B cell (primary cell): ENCODE measurements around the gene HIPK1. TPM values are rescaled to one million over a fixed set of nuclear protein-coding genes. Genes with fewer than 3 reads are reported as not detected.
"Not testable (repeated sequence)": the region's sequence is repeated elsewhere in the genome, so short reads cannot be mapped to it uniquely, and the experiment has no call there.

Experiments
- ATAC-seq: fragments of 200-7000 bp; cut with Tn5 transposase; one replicate; pipeline ENCODE4 v1.10.0; 2021; ENCODE audit warnings: low read depth, mild to moderate bottlenecking, moderate number of reproducible peaks, moderate library complexity
- CTCF ChIA-PET: fragments of 350-600 bp; sonication (Branson Sonifier 250); formaldehyde crosslinking; loops from one replicate; lab custom pipeline; 2021; ENCODE audit warnings: antibody characterized with exemption, inconsistent platforms; lab: Charles Lee
- POLR2A ChIA-PET: fragments of 350-600 bp; sonication (Branson Sonifier 250); formaldehyde crosslinking; loops from one replicate; lab custom pipeline; 2021; ENCODE audit warnings: antibody characterized with exemption; lab: Charles Lee
- DNase-seq: peaks from one replicate; pipeline ENCODE4 v3.0.0; 2013
- H2AFZ ChIP-seq: 2 replicates; pipeline ENCODE4 v1.6.1; 2012; ENCODE audit warnings: mild to moderate bottlenecking, low read depth, low read length; ENCODE audit not compliant: insufficient read depth, poor library complexity, severe bottlenecking
- H3K27ac ChIP-seq, 2 donors: 1 replicate in 1 of 2; 2 replicates in 1 of 2; pipeline ENCODE4 v1.5.1; 2012 to 2013; ENCODE audit warnings: low read length in 2 of 2, mild to moderate bottlenecking in 2 of 2, moderate library complexity in 1 of 2
- H3K27me3 ChIP-seq, 4 experiments: fragments of 200-600 bp in 1 of 4; sonication (generic) in 1 of 4; replicated peaks in 1 of 4; 1 replicate in 2 of 4; 2 replicates in 2 of 4; pipeline versions ENCODE4 v1.6.1 to v1.7.0; 2013 to 2016; ENCODE audit warnings: low read length in 3 of 4, mild to moderate bottlenecking in 2 of 4, mixed read lengths in 1 of 4, moderate library complexity in 1 of 4; ENCODE audit not compliant: insufficient read depth in 4 of 4, control insufficient read depth in 3 of 4; ENCODE audit errors: control extremely low read depth in 1 of 4
- H3K36me3 ChIP-seq, 2 experiments: replicated peaks in 1 of 2; 1 replicate in 1 of 2; 2 replicates in 1 of 2; pipeline versions ENCODE4 v1.6.1 to v1.7.1; 2013; ENCODE audit warnings: low read length in 1 of 2; ENCODE audit not compliant: insufficient read depth in 2 of 2, control insufficient read depth in 1 of 2; ENCODE audit errors: control extremely low read depth in 1 of 2, extremely low read depth in 1 of 2
- H3K4me1 ChIP-seq, 2 donors: fragments of 200-600 bp in 1 of 2; sonication (generic) in 1 of 2; 1 replicate in 1 of 2; 2 replicates in 1 of 2; pipeline versions ENCODE4 v1.5.1 to v1.6.1; 2013 to 2017; ENCODE audit warnings: low read length in 2 of 2; ENCODE audit not compliant: control insufficient read depth in 2 of 2, insufficient read depth in 2 of 2
- H3K4me2 ChIP-seq: replicated peaks from 2 replicates; pipeline ENCODE3; 2012; ENCODE audit warnings: mild to moderate bottlenecking, low read depth, low read length; ENCODE audit not compliant: poor library complexity, severe bottlenecking
- H3K4me3 ChIP-seq, 5 experiments: fragments of 200-600 bp in 1 of 5; sonication (generic) in 1 of 5; 1 replicate in 3 of 5; 2 replicates in 2 of 5; pipeline versions ENCODE4 v1.5.1 to v1.7.0; 2011 to 2016; ENCODE audit warnings: low read length in 4 of 5, mild to moderate bottlenecking in 4 of 5, low read depth in 2 of 5, control low read depth in 1 of 5, moderate library complexity in 1 of 5; ENCODE audit not compliant: insufficient read depth in 1 of 5; ENCODE audit errors: control extremely low read depth in 1 of 5, extremely low read depth in 1 of 5
- H3K79me2 ChIP-seq: fragments of 200-600 bp; sonication (generic); one replicate; pipeline ENCODE4 v1.6.0; 2016; ENCODE audit warnings: low read length; ENCODE audit not compliant: control insufficient read depth, insufficient read depth
- H3K9ac ChIP-seq: fragments of 200-600 bp; sonication (generic); 2 replicates; pipeline ENCODE4 v1.6.1; 2017; ENCODE audit warnings: mild to moderate bottlenecking, low read length, moderate library complexity
- H3K9me3 ChIP-seq, 3 donors: one replicate each; pipeline versions ENCODE4 v1.6.1 to v1.7.1; 2013; ENCODE audit warnings: low read length in 2 of 3; ENCODE audit not compliant: control insufficient read depth in 2 of 3, insufficient read depth in 1 of 3; ENCODE audit errors: control extremely low read depth in 1 of 3
- H4K20me1 ChIP-seq: 2 replicates; pipeline ENCODE4 v1.6.0; 2012; ENCODE audit warnings: mild to moderate bottlenecking, low read length; ENCODE audit not compliant: insufficient read depth, control insufficient read depth, poor library complexity, severe bottlenecking
- H3K27ac Mint-ChIP-seq: one replicate; pipeline ENCODE4 v1.8.0; 2021; ENCODE audit warnings: mixed read lengths
- H3K27me3 Mint-ChIP-seq: one replicate; pipeline ENCODE4 v1.8.0; 2021; ENCODE audit warnings: mixed read lengths
- H3K4me1 Mint-ChIP-seq: one replicate; pipeline ENCODE4 v1.8.0; 2021; ENCODE audit warnings: mixed read lengths
- H3K4me3 Mint-ChIP-seq: one replicate; pipeline ENCODE4 v1.8.0; 2021; ENCODE audit warnings: mixed read lengths
- H3K9me3 Mint-ChIP-seq: one replicate; pipeline ENCODE4 v1.8.0; 2022; ENCODE audit warnings: mixed read lengths; ENCODE audit not compliant: insufficient read depth
- EZH2 ChIP-seq: IDR thresholded peaks from 2 replicates; pipeline ENCODE4 v1.6.1; 2012; ENCODE audit warnings: borderline replicate concordance, low read depth, mild to moderate bottlenecking, moderate library complexity, low read length; ENCODE audit not compliant: insufficient read depth, poor library complexity, severe bottlenecking
- WGBS: methylation state at CpG from one replicate; pipeline ENCODE4 v1.1.5; 2013; ENCODE audit warnings: missing lambda C conversion rate; ENCODE audit not compliant: insufficient coverage; 5-methylcytosine and 5-hydroxymethylcytosine counted together
- intact Hi-C: fragments of 100-400 bp; cut with micrococcal nuclease; formaldehyde crosslinking; loops from one replicate; pipeline ENCODE4 v1.10.0; 2022
- polyA plus RNA-seq: library from polyadenylated mRNA; depleted of rRNA; stranded (reverse); fragments of >200 nt; gene quantifications from 2 replicates; pipeline ENCODE4 v1.2.3, GENCODE V29; 2012
- total RNA-seq, 2 donors: library from RNA; stranded (reverse); fragments of 120-200 nt in 1 of 2; gene quantifications; 1 replicate in 1 of 2; 2 replicates in 1 of 2; pipeline versions ENCODE4 v1.2.3 to v1.2.4, GENCODE V29; 2013 to 2022
- TF ChIP-seq, protein P1 (sequence below): fragments of 200-600 bp; IDR thresholded peaks from one replicate; pipeline ENCODE4 v1.8.0; 2022; ENCODE audit warnings: antibody characterized with exemption, mild to moderate bottlenecking

HIPK1 gene
- total and polyA plus RNA-seq, 2 donors (not counting 1 experiment from before 2014, with no cell fraction given) = 13.6 to 48.0 TPM

DNA sequence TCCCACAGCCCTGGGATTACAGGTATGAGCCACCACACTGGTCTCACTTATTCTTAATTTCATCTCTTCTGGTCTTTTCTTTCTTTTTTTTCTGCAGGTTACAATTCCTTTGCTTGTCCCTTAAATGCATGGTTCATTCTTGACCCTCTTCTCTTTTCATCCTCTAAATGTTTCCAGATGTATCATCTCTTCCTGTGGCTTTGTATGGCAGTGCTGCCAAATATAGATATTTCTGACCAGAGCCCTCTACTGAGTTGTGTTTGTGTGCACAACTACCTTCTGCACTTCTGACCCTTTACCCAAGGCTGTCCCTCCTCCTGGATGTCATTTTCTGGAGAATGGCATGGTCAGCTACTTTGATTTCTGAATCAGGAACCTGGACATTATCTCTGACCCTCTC, 82.7 kb downstream of the HIPK1 start:
- Histone ChIP-seq H3K27me3 (peaks cover 0 to 8% (median 3%) of the 10 kb centered on the region in 4 experiments), H3K27ac (no peak overlapping the region), H3K4me2 (no peak overlapping the region), H3K4me3 (no peak overlapping the region), H3K4me1 (no peaks in the 10 kb centered on the region), H4K20me1 (no peaks in the 10 kb centered on the region), H3K9me3 (peaks cover 0 to 6% (median 0%) of the 10 kb centered on the region in 3 donors), H3K9ac (no peak overlapping the region), H3K79me2 (no peaks in the 10 kb centered on the region), H2AFZ (no peak overlapping the region), H3K36me3 (no peaks in the 10 kb centered on the region)
- TF ChIP-seq, protein P1, sequence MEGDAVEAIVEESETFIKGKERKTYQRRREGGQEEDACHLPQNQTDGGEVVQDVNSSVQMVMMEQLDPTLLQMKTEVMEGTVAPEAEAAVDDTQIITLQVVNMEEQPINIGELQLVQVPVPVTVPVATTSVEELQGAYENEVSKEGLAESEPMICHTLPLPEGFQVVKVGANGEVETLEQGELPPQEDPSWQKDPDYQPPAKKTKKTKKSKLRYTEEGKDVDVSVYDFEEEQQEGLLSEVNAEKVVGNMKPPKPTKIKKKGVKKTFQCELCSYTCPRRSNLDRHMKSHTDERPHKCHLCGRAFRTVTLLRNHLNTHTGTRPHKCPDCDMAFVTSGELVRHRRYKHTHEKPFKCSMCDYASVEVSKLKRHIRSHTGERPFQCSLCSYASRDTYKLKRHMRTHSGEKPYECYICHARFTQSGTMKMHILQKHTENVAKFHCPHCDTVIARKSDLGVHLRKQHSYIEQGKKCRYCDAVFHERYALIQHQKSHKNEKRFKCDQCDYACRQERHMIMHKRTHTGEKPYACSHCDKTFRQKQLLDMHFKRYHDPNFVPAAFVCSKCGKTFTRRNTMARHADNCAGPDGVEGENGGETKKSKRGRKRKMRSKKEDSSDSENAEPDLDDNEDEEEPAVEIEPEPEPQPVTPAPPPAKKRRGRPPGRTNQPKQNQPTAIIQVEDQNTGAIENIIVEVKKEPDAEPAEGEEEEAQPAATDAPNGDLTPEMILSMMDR = no peak
- no peak for TF ChIP-seq EZH2
- no peaks in the 10 kb centered on the region for H3K4me1 Mint-ChIP-seq
- peaks cover 10% of the 10 kb centered on the region for H3K27me3 Mint-ChIP-seq
- no peak overlapping the region for H3K27ac Mint-ChIP-seq
- H3K4me3 Mint-ChIP-seq = no peak overlapping the region
- ChIA-PET POLR2A (no interaction called here), CTCF (no interaction called here)
- H3K9me3 Mint-ChIP-seq = no peaks in the 10 kb centered on the region
- intact Hi-C loops = no loop called here
- no peak for DNase-seq
- no peak for ATAC-seq

DNA sequence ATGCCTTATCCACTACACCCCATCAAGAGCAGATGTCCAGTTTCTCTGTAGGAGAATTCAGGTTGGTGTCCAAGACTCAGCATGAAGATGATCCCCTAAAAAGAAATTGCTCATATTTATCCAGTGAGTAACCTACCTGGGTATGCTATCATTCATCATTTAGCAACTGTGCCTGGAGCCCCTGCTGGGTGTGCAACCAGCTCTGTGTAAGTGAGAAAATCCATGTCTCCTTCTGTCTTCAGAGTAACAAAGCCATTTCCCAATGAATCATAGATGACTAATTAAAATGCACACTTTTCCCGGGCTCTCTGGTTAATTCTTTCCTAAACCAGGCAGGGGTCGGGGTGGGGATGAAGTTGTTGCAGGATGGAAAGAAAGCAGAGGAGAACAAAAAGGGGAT, 86.0 kb downstream of the HIPK1 start:
- 89% methylated on average over 1 of the region's 2 CpGs for WGBS
- no peak overlapping the region for H3K4me3 ChIP-seq
- ATAC-seq = no peak
- no peak overlapping the region for H3K4me3 Mint-ChIP-seq
- no peak for DNase-seq
- POLR2A ChIA-PET = no interaction called here
- H3K9ac ChIP-seq = no peak overlapping the region
- no peak for TF ChIP-seq EZH2
- TF ChIP-seq, protein P1 = no peak
- H3K27me3 ChIP-seq = peaks cover 0 to 8% (median 3%) of the 10 kb centered on the region in 4 experiments
- peaks cover 0 to 2% (median 0%) of the 10 kb centered on the region in 3 donors for H3K9me3 ChIP-seq
- H4K20me1 ChIP-seq = no peaks in the 10 kb centered on the region
- H3K27me3 Mint-ChIP-seq = peaks cover 20% of the 10 kb centered on the region
- H3K79me2 ChIP-seq = no peaks in the 10 kb centered on the region
- no peaks in the 10 kb centered on the region for H3K36me3 ChIP-seq
- H3K27ac Mint-ChIP-seq = no peak overlapping the region
- no peak overlapping the region for H3K27ac ChIP-seq
- no peak overlapping the region for H2AFZ ChIP-seq
- intact Hi-C loops = no loop called here
- no peaks in the 10 kb centered on the region for H3K4me1 Mint-ChIP-seq
- CTCF ChIA-PET = no interaction called here
- H3K9me3 Mint-ChIP-seq = no peaks in the 10 kb centered on the region
- H3K4me1 ChIP-seq = no peaks in the 10 kb centered on the region
- no peak overlapping the region for H3K4me2 ChIP-seq

GRCh38 chr1:114019724-114020123, 90.6 kb downstream of the HIPK1 start:
- H3K9ac ChIP-seq, H3K27me3 ChIP-seq, H3K4me1 ChIP-seq, H3K9me3 Mint-ChIP-seq, H3K4me1 Mint-ChIP-seq, H3K4me2 ChIP-seq, H3K9me3 ChIP-seq, H3K79me2 ChIP-seq, H4K20me1 ChIP-seq, H3K4me3 ChIP-seq, POLR2A ChIA-PET, H2AFZ ChIP-seq, H3K27ac ChIP-seq, CTCF ChIA-PET, H3K27ac Mint-ChIP-seq, ATAC-seq, intact Hi-C loops, H3K36me3 ChIP-seq, H3K4me3 Mint-ChIP-seq, DNase-seq: not testable (repeated sequence)
- H3K27me3 Mint-ChIP-seq = peaks cover 16% of the 10 kb centered on the region
- 74% methylated on average over 3 of the region's 3 CpGs for WGBS
